Raji (cell line): ENCODE results near the gene RPTOR.

ENCODE experiments used
- POLR2A ChIP-seq: IDR thresholded peaks from 2 replicates; pipeline ENCODE4 v1.6.1; 2011; ENCODE audit warnings: low read depth, low read length, control low read depth; ENCODE audit not compliant: insufficient read depth

RPTOR gene

GRCh38 chr17:80800481-80801391 lies 256.1 kb downstream of the RPTOR start:
- no peak for TF ChIP-seq POLR2A

- no peak for TF ChIP-seq POLR2A
These were observed 258.2 kb downstream of the RPTOR start for GRCh38 chr17:80802626-80803450.

DNA sequence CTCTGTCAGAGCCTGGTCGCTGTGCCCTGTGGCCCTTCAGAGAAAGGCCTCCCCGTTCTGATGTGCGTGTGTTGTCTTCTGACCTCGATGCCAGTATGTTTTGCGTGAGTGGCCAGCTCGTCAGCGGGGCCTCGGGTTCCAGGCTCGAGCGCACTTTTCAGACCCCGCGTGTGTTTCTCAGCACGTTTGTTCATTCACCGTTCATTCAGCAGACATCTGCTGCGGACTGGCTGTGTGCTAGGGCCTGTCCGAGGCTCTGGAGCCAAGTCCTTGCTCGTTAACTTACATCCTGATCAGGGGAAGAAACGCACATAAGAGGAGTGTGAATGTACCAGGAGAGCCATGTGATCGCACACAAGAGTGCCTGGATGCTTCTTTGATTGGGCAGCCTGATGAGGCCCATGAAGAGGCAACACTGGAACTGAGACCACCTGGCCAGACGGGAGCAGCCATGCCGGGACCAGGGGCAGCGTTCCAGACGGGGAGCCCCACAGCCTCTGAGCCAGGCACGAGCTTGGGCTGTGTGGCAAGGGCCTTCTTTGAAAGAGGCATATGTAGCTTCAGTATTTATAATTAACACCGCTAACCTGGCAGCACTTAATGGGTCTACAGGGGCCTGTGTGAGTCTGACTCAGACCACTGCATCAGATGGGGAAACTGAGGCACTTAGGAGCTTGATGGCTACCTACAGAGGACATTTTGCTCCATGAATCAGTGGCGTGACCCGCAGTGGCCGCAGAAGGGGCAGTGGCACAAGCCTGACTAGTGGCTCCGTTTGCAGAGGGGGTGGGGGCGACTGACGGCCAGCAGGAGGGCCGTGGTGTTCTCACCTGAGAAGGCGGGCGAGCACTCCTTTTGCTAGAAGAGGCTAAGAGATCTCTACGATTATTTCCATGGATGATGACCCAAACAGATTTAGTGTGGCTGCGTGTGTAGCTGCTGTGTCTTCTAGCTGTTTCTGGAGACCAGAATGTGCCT lies 259.1 kb downstream of the RPTOR start:
- TF ChIP-seq POLR2A, result no peak

- no peak for TF ChIP-seq POLR2A
These were observed 259.8 kb downstream of the RPTOR start for GRCh38 chr17:80804466-80804865.

DNA sequence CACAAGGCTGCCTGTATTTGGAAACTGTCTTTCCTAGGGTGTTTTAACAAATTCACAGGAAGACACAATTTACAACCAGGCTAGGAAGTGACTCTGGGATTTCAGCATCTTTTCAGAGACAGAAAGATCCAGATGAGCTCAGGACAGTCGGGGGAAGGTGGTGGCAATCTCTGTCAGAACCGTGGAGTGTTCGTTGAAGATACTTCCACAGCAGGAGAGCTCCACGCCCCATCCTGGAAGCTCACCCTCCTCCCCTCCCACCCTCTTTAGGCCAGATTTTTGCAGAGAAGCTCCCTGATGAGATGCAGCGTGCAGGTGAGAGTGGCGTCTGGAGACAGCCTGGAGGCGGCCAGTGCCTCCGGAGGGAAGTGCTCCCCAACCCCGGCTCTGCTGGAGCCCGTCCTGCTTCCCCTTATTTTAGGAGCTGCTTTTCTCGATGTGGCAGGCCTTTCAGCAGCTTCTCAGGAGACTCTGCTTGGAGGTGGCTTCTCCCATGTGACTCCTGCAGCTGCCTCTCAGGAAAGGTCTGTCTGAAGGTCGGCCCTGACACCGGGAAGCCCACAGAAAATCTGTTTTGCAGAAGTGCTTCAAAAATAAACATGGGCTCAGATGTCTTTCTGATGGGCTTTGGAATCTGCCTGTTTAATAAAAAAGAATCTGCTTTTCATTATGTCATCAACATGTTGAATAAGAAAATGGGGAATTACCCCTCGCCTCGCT lies 260.6 kb downstream of the RPTOR start:
- TF ChIP-seq POLR2A, result no peak

DNA sequence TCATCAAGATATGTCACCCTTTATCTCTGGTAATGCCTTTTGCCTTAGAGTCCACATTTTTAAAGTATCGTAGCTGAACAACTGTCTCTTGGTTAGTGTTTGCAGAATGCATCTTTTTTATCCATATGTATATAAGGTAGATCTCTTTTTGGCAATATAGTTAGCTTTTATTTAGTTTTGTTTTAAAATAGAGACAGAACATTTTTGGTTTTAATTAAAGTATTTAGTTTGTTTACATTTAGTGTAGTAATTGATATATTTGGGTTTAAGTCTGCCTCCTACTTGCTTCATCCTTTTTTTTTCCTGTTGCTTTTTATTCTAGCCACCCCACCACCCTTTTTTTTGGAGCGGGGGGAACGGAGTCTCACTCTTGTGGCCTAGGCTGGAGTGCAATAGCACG lies 262.4 kb downstream of the RPTOR start:
- TF ChIP-seq POLR2A, result no peak

DNA sequence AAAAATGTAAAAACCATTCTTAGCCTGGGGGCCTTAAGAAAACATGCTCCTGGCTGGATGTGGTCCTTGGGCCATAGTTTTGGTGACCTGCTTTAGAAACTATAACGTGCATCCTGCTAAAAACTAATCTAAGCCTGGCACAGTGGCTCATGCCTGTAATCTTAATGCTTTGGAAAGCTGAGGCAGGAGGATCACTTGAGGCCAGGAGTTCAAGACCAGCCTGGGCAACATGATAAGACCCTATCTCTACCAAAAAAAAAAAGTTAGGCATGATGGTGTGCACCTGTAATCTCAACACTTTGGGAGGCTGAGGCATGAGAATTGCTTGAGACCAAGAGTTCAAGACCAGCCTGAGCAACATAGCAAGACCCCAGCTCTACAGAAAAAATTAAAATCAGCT lies 263.2 kb downstream of the RPTOR start:
- TF ChIP-seq POLR2A, result no peak

GRCh38 chr17:80811181-80812105 lies 266.8 kb downstream of the RPTOR start:
- no peak for TF ChIP-seq POLR2A

GRCh38 chr17:80812362-80813088 lies 267.9 kb downstream of the RPTOR start:
- no peak for TF ChIP-seq POLR2A

DNA sequence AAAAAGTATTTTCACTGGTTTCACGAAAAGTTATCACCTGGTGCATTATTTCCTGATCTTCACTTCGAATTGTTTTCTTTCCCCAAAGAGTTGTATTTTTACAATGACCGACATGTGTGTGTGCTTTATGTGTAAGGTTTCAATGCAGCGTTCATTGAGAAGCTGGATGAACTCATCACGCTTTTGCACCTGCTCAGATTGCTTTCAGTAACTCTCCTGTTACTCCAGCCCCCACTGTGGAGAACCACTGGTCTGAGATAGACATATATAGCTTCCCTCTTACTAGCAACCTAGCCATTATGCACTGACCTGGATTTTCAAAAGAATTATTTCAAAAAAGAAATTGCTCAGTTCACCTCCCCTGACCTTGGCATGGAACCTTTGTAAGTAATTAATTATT lies 268.7 kb downstream of the RPTOR start:
- no peak for TF ChIP-seq POLR2A

DNA sequence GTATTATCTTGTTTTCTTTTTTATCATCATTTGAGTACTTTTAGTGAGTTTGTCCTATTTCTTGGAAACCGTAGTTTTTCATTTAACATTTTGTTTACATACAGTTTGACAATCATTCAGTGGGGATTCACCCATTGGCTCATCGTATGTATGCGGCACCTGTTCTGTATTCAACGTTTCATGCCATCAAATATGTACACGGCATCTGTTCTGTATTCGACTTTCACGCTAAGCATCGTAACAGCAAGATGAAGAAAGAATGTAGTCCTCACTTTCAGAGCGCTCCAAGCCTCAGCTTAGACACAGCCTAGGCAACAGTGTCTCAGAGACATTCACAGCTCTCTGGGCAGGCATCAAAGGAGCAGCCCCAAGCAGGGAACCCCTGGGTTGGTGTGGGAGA lies 269.9 kb downstream of the RPTOR start:
- no peak for TF ChIP-seq POLR2A

DNA sequence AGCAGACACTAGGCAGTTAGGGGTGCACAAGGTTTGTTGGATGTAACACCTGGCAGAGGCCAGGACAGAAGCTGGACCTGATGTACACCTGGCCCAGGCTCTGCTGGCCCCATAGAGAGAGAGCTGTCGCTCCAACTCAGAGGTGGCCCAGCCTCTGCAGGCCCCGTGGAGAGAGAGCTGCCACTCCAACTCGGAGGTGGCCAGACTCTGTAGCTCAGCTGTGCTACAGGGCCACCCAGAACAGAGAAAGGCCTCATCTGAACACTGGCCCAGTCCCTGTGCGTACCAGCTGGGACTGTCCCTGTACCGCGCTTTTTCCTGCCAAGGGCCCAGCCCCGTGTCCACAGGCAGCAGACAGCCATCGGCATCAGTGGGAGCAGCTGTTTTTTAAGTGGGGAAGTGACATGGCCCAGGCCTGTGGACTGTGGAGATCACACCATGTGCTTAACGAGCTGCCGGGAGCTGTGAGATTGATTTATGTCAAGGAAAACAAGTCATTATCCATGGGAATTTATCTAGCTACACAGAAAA lies 270.6 kb downstream of the RPTOR start:
- TF ChIP-seq POLR2A, result no peak

DNA sequence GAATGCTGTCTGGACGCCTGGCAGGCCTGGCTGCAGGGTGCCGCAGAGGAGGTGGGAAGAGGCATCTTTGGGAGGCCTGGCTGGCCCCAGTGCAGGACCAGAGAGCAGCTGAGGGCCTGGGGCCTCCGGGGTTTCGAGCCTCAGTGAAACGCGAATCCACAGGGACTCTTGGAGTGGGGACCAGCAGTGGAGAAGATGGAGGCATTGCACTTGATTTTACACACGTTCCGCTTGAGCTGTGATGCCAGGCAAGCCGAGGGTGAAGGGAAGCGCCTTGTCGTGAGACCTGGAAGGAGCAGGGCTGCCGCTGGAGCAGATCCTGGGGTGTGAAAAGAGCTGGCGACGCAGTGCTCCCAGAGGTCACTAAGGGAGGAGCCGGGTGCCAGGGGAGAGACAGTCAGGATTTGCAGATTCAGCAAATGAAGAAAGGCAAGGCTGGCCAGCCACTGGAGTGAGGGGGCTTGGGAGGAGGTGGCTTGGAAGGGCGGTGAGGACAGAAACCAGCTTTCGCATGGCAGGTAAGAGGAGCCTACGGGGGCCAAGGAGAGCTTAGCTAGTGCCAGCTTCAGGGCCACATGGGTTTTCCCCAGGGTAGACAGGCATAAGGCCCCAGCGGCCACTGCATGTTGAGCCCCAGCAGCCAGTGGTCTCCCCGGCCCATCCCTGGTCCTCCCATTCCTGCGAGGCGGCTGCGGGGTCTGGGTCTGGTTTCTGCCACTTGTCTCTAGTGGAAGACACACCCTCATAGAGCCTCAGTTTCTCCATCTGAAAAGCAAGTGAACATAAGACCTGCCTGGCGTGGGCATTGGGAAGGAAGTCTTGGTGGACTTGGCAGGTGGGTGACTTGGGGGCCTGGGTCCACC lies 271.8 kb downstream of the RPTOR start:
- TF ChIP-seq POLR2A, result no peak
